ENCODE data around the gene UXS1. TPM values are rescaled to one million over a fixed set of nuclear protein-coding genes. Genes with fewer than 3 reads are reported as not detected.
A peak's percentile ranks its signal among the peaks of the same experiment; 100 is the strongest.
"Not testable (repeated sequence)": the region's sequence is repeated elsewhere in the genome, so short reads cannot be mapped to it uniquely, and the experiment has no call there.

The UXS1 gene
- total RNA-seq (10 to 100 TPM; 20.7 to 36.9 (median 30.9) TPM), polyA plus RNA-seq (10 to 100 TPM; 11.0 to 30.9 TPM)
- long read RNA-seq, donor 1, transcript UXS1-201 (15 exons, 2,099 nt) = minor isoform, 10 of 49 reads
- long read RNA-seq, donor 1, transcript UXS1-203 (15 exons, 1,839 nt) = major isoform, 27 of 49 reads
- long read RNA-seq, donor 1, partial matches to known transcripts = 4 of 49 reads
- long read RNA-seq, donor 1, other reads (novel, unspliced or antisense) = 7 of 49 reads
- long read RNA-seq, donor 2, transcript UXS1-203 (15 exons, 1,839 nt) = major isoform, 80 of 147 reads
- long read RNA-seq, donor 2, transcript UXS1-201 (15 exons, 2,099 nt) = minor isoform, 35 of 147 reads
- long read RNA-seq, donor 2, partial matches to known transcripts = 9 of 147 reads
- long read RNA-seq, donor 2, other reads (novel, unspliced or antisense) = 23 of 147 reads
- long read RNA-seq, donor 3, transcript UXS1-201 (15 exons, 2,099 nt) = minor isoform, 10 of 57 reads
- long read RNA-seq, donor 3, transcript UXS1-203 (15 exons, 1,839 nt) = major isoform, 24 of 57 reads
- long read RNA-seq, donor 3, partial matches to known transcripts = 6 of 57 reads
- long read RNA-seq, donor 3, other reads (novel, unspliced or antisense) = 17 of 57 reads

- ATAC-seq (peak; percentile 94 to 98 (median 96)), DNase-seq (peak; percentile 97 to 99 (median 98))
- H3K27me3 ChIP-seq = no peaks in the 10 kb centered on the region
- no peaks in the 10 kb centered on the region for H3K9me3 ChIP-seq
- peak in 1 of 2 donors; percentile 73 for TF ChIP-seq POLR2A (IDR thresholded peaks at IDR 0.05)
- TF ChIP-seq CTCF (IDR thresholded peaks at IDR 0.05) = peak in 1 of 12 donors; percentile 4
- H3K4me1 ChIP-seq = peaks cover 0 to 39% (median 13%) of the 10 kb centered on the region in 12 donors
- peak within 1 kb of the TSS; percentile 83 to 98 (median 92) for H3K4me3 ChIP-seq
- intact Hi-C loops (cut with DNase I) = loop anchor here in 4 of 10 donors (5.0 to 10.0 kb wide), 4 partner anchors 77 to 89 kb away; no protein-coding TSS in a partner anchor
- WGBS, 4 donors = 0 to 1% (median 1%) methylated on average over 47 to 93 of the region's 93 CpGs
- H3K27ac ChIP-seq = peak within 1 kb of the TSS; percentile 43 to 96 (median 88)
- H3K36me3 ChIP-seq = no peaks in the 10 kb centered on the region
These were observed at the start of gene UXS1 for GRCh38 chr2:106193977-106194778. UXS1 (minus strand) TSS chr2:106194301; CDS start chr2:106194241, 60 bp downstream.

GRCh38 chr2:106239491-106239890 lies 45.4 kb upstream of the UXS1 start:
- 85 to 94% (median 90%) methylated on average over 2 of the region's 2 CpGs for WGBS, 4 donors
- intact Hi-C loops (cut with DNase I) = loop anchor here in 1 of 10 donors (10.0 kb wide), 1 partner anchor 135 kb away; no protein-coding TSS in a partner anchor
- not testable (repeated sequence) for H3K4me3 ChIP-seq, H3K36me3 ChIP-seq, H3K27ac ChIP-seq, H3K4me1 ChIP-seq, H3K27me3 ChIP-seq, DNase-seq, ATAC-seq
- H3K9me3 ChIP-seq = peaks cover 0 to 33% (median 15%) of the 10 kb centered on the region in 12 donors

GRCh38 chr2:106235392-106235791 lies 41.3 kb upstream of the UXS1 start:
- DNase-seq, ATAC-seq, H3K27ac ChIP-seq, H3K4me3 ChIP-seq, H3K27me3 ChIP-seq, H3K36me3 ChIP-seq, H3K4me1 ChIP-seq: not testable (repeated sequence)
- intact Hi-C loops (cut with DNase I) = loop anchor here in 1 of 10 donors (10.0 kb wide), 1 partner anchor 131 kb away; no protein-coding TSS in a partner anchor
- peaks cover 0 to 35% (median 15%) of the 10 kb centered on the region in 12 donors for H3K9me3 ChIP-seq
- 83 to 88% (median 84%) methylated on average over 4 of the region's 4 CpGs for WGBS, 4 donors

- Histone ChIP-seq H3K9me3 (peaks cover 0 to 35% (median 15%) of the 10 kb centered on the region in 12 donors), H3K4me1 (peaks cover 0 to 3% (median 0%) of the 10 kb centered on the region in 12 donors), H3K4me3 (no peak overlapping the region), H3K36me3 (no peaks in the 10 kb centered on the region), H3K27me3 (no peaks in the 10 kb centered on the region), H3K27ac (no peak overlapping the region)
- no peak for TF ChIP-seq CTCF (IDR thresholded peaks at IDR 0.05)
- TF ChIP-seq POLR2A (IDR thresholded peaks at IDR 0.05) = no peak
- 88 to 95% (median 90%) methylated on average over 2 of the region's 2 CpGs for WGBS, 4 donors
- DNase-seq (no peak), ATAC-seq (no peak)
- intact Hi-C loops (cut with DNase I) = loop anchor here in 1 of 10 donors (10.0 kb wide), 1 partner anchor 129 kb away; no protein-coding TSS in a partner anchor
These were observed 39.2 kb upstream of the UXS1 start for GRCh38 chr2:106233350-106233706.

Measured in heart left ventricle (tissue), 16 donors.